Left lobe of liver (tissue), 2 donors: ENCODE results near the gene IRF3. TPM values are rescaled to one million over a fixed set of nuclear protein-coding genes. Genes with fewer than 3 reads are reported as not detected.

Experiments
- ATAC-seq: fragments of 200-7000 bp; cut with Tn5 transposase; one replicate; pipeline ENCODE4 v1.9.1; 2020; ENCODE audit warnings: mild to moderate bottlenecking, moderate library complexity
- DNase-seq: peaks from one replicate; pipeline ENCODE4 v3.0.0-alpha.2; 2020; ENCODE audit warnings: low spot score
- total RNA-seq: library from RNA; stranded (reverse); gene quantifications from one replicate; pipeline ENCODE4 v1.2.1, GENCODE V29; 2021
- donor health status: DM: no; HTN: no; CAD: no; lungs with moderate emphysema.
- donor health status: DM: no; HTN: yes; CAD: no.

Gene IRF3
- total RNA-seq, 1 donor from 2014 or later, result 50.1 TPM

- no peak for DNase-seq
- ATAC-seq, result peak; percentile 7
Observed at GRCh38 chr19:49687566-49688316, 22.1 kb upstream of the IRF3 start.

- DNase-seq, result no peak
- no peak for ATAC-seq
Observed at GRCh38 chr19:49687150-49687549, 21.5 kb upstream of the IRF3 start.

GRCh38 chr19:49686503-49687088, 20.9 kb upstream of the IRF3 start:
- ATAC-seq (no peak), DNase-seq (no peak)

- no peak for ATAC-seq
- no peak for DNase-seq
Observed at GRCh38 chr19:49685845-49686332, 20.2 kb upstream of the IRF3 start.

GRCh38 chr19:49684983-49685553, 19.4 kb upstream of the IRF3 start:
- no peak for ATAC-seq
- DNase-seq, result no peak

- DNase-seq (no peak), ATAC-seq (no peak)
Observed at GRCh38 chr19:49684251-49684982, 18.8 kb upstream of the IRF3 start.

GRCh38 chr19:49683814-49684250, 18.2 kb upstream of the IRF3 start:
- DNase-seq (no peak), ATAC-seq (no peak)

GRCh38 chr19:49682274-49682673, 16.6 kb upstream of the IRF3 start:
- DNase-seq (no peak), ATAC-seq (no peak)

- no peak for ATAC-seq
- no peak for DNase-seq
Observed at GRCh38 chr19:49681830-49682229, 16.2 kb upstream of the IRF3 start.

- peak; percentile 88 for DNase-seq
Observed at GRCh38 chr19:49680421-49681351, 15.0 kb upstream of the IRF3 start.

GRCh38 chr19:49679771-49680413, 14.2 kb upstream of the IRF3 start:
- DNase-seq (no peak), ATAC-seq (no peak)

More at GRCh38 chr19:49680421-49681351, 15.0 kb upstream of the IRF3 start:
- peak; percentile 53 for ATAC-seq

GRCh38 chr19:49678985-49679770, 13.5 kb upstream of the IRF3 start:
- ATAC-seq, result no peak
- no peak for DNase-seq

- peak; percentile 7 for ATAC-seq
Observed at GRCh38 chr19:49677901-49678674, 12.4 kb upstream of the IRF3 start.

GRCh38 chr19:49677231-49677900, 11.7 kb upstream of the IRF3 start, which contains the start of gene PRMT1:
PRMT1 (plus strand) TSS chr19:49677271; CDS start chr19:49677281, 10 bp downstream.
- peak; percentile 29 for ATAC-seq
- peak; percentile 71 for DNase-seq

More at GRCh38 chr19:49677901-49678674, 12.4 kb upstream of the IRF3 start:
- peak; percentile 74 for DNase-seq

- ATAC-seq (peak; percentile 69), DNase-seq (peak; percentile 100)
Observed at GRCh38 chr19:49676784-49677230, 11.2 kb upstream of the IRF3 start.

- peak; percentile 75 for ATAC-seq
Observed at GRCh38 chr19:49676136-49676783, 10.6 kb upstream of the IRF3 start.

More at GRCh38 chr19:49676136-49676783, 10.6 kb upstream of the IRF3 start:
- no peak for DNase-seq
